Measurements from ENCODE around the gene POFUT2.

DNA sequence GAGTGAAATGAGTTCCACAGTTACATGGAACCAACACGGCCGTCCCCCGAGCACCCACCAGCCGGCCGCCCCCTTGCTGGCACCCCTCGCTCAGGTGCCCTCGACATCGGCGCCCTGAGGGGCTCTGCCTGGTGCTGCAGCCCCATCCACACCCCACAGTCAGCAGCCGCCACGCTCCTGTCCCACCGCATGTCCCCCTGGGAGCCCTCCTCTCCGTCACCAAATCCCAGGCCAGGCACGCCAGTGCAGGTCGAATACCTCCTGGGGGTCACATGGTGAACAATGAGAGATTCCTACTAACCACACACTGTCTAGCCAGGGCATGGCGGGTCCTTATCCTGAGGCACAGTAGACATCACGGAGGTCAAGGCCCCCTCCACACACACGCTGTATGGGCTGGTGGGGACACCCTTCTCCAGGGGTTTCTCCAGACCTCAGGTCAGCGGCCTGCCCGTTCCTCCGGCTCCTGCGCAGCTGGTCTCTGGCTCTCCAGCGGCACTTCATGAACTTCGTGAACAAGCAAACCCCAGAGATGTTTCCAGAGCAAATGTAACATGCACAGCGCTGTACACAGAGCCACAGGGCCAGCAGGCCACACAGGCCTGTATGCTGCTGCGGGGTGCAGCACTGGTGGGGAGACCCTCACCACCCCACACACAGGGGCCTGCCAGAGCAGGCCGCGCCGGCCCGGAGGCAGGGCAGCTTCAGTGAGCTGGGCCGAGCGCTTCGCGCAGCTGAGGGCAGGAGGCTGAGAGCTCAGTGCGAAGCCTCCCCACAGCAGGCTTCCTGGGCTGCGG is 21.8 kb downstream of the POFUT2 start:
- TF ChIP-seq POLR2A (IDR thresholded peaks at IDR 0.05) = no peak
- TF ChIP-seq, protein P1, sequence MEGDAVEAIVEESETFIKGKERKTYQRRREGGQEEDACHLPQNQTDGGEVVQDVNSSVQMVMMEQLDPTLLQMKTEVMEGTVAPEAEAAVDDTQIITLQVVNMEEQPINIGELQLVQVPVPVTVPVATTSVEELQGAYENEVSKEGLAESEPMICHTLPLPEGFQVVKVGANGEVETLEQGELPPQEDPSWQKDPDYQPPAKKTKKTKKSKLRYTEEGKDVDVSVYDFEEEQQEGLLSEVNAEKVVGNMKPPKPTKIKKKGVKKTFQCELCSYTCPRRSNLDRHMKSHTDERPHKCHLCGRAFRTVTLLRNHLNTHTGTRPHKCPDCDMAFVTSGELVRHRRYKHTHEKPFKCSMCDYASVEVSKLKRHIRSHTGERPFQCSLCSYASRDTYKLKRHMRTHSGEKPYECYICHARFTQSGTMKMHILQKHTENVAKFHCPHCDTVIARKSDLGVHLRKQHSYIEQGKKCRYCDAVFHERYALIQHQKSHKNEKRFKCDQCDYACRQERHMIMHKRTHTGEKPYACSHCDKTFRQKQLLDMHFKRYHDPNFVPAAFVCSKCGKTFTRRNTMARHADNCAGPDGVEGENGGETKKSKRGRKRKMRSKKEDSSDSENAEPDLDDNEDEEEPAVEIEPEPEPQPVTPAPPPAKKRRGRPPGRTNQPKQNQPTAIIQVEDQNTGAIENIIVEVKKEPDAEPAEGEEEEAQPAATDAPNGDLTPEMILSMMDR (IDR thresholded peaks at IDR 0.05) = no peak
